IMR-90 (cell line): Measurements from ENCODE around the gene KIAA0319L.

ENCODE experiments used
- BHLHE40 ChIP-seq: fragments of 150-350 bp; IDR thresholded peaks from 2 replicates; pipeline ENCODE4 v1.6.1; 2016; ENCODE audit warnings: mild to moderate bottlenecking, low read depth, low read length
- CTCF ChIP-seq: conservative IDR thresholded peaks from 2 replicates; pipeline ENCODE4 v1.5.1; 2012; ENCODE audit warnings: mild to moderate bottlenecking, low read depth, low read length, improper control_type of control experiment
- FOS ChIP-seq: fragments of 150-350 bp; IDR thresholded peaks from 2 replicates; pipeline ENCODE4 v1.6.1; 2016; ENCODE audit warnings: low read depth, low read length
- MAFK ChIP-seq: IDR thresholded peaks from 2 replicates; pipeline ENCODE4 v1.6.1; 2012; ENCODE audit warnings: low read depth, low read length, improper control_type of control experiment
- MAZ ChIP-seq: IDR thresholded peaks from 2 replicates; pipeline ENCODE4 v1.6.1; 2012; ENCODE audit warnings: low read depth, mild to moderate bottlenecking, low read length, improper control_type of control experiment, moderate library complexity, borderline replicate concordance
- NFE2L2 ChIP-seq: fragments of 150-350 bp; IDR thresholded peaks from 2 replicates; pipeline ENCODE4 v1.6.1; 2016; ENCODE audit warnings: low read depth, mild to moderate bottlenecking, low read length
- POLR2A ChIP-seq: IDR thresholded peaks from 2 replicates; pipeline ENCODE4 v1.6.1; 2012; ENCODE audit warnings: mild to moderate bottlenecking, low read depth, low read length
- RAD21 ChIP-seq: IDR thresholded peaks from 2 replicates; pipeline ENCODE4 v1.6.1; 2012; ENCODE audit warnings: low read length, improper control_type of control experiment
- TF ChIP-seq, protein P1 (sequence below): fragments of 150-350 bp; IDR thresholded peaks from 2 replicates; pipeline ENCODE4 v1.6.1; 2016; ENCODE audit warnings: low read depth, mild to moderate bottlenecking, low read length, moderate library complexity, borderline replicate concordance

DNA sequence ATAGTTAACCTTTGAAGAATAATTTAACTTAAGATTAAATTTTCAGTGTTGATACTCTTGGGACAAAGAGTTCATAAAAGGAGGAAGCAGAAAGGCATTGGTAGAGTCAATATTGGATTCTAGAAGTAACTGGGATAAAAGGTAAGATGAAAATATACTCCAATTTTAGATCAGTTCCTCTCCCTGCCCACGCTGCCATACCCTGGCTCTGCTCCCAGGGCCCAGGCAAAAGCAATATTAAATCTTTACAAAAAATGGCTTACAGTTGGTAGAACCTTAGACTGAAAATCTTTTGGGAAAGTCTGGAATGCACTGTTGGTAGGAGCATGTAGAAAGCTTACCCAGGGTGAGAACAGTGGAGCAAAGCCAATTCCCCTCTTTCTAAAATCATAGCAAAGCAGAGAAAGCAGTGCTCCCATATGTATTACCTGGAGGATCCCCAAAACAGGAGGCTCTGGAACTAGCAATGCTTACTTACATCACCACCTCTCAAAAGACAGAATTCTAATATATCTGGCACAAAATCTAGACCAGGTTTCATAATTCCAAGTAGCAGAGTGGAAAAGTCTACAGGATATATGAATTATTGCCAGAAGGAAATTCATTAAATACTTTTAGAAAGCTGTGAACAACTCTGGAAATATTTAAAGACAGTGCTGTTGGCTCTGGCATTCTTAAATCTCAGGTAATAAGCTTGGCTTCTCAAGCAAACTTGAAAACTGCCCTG lies 24.5 kb downstream of the KIAA0319L start:
- no peak for TF ChIP-seq CTCF
- no peak for TF ChIP-seq BHLHE40
- TF ChIP-seq MAZ, result no peak
- TF ChIP-seq POLR2A, result no peak
- TF ChIP-seq, protein P1, sequence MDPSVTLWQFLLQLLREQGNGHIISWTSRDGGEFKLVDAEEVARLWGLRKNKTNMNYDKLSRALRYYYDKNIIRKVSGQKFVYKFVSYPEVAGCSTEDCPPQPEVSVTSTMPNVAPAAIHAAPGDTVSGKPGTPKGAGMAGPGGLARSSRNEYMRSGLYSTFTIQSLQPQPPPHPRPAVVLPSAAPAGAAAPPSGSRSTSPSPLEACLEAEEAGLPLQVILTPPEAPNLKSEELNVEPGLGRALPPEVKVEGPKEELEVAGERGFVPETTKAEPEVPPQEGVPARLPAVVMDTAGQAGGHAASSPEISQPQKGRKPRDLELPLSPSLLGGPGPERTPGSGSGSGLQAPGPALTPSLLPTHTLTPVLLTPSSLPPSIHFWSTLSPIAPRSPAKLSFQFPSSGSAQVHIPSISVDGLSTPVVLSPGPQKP, result no peak
- TF ChIP-seq FOS, result no peak
- no peak for TF ChIP-seq RAD21
- no peak for TF ChIP-seq MAFK
- TF ChIP-seq NFE2L2, result no peak
